C4-2B (cell line): ENCODE results near the gene SOCS7.

Experiments
- H3K27ac ChIP-seq: fragments of 450-650 bp; 2 replicates; pipeline ENCODE4 v1.5.1; 2017
- ZFX ChIP-seq: fragments of 450-650 bp; IDR thresholded peaks from 2 replicates; pipeline ENCODE4 v1.6.1; 2017
- TF ChIP-seq, protein P1 (sequence below): fragments of 450-650 bp; conservative IDR thresholded peaks from 2 replicates; pipeline ENCODE4 v1.5.1; 2017; ENCODE audit warnings: mild to moderate bottlenecking

Gene SOCS7

DNA sequence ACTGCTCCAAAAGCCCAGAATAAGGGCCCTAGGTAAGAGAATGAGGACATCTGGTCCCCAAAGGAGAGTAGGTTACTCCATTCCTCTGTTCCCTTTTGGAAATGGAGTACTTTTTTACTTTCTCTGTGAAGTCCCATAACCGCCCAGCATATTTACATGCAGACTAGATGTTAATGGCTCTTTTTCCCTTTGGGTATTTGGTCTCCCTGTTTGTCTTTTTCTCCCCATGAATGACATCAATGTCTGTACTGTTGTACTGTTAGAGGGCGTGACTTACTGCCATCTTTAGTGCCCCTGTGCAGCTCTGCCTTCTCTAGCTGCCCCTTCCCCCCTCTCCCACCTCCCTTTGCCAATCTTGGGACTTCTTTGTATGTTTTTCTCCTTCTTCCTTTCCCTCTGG is 26.9 kb upstream of the SOCS7 start:
- no peak for TF ChIP-seq ZFX
- TF ChIP-seq, protein P1, sequence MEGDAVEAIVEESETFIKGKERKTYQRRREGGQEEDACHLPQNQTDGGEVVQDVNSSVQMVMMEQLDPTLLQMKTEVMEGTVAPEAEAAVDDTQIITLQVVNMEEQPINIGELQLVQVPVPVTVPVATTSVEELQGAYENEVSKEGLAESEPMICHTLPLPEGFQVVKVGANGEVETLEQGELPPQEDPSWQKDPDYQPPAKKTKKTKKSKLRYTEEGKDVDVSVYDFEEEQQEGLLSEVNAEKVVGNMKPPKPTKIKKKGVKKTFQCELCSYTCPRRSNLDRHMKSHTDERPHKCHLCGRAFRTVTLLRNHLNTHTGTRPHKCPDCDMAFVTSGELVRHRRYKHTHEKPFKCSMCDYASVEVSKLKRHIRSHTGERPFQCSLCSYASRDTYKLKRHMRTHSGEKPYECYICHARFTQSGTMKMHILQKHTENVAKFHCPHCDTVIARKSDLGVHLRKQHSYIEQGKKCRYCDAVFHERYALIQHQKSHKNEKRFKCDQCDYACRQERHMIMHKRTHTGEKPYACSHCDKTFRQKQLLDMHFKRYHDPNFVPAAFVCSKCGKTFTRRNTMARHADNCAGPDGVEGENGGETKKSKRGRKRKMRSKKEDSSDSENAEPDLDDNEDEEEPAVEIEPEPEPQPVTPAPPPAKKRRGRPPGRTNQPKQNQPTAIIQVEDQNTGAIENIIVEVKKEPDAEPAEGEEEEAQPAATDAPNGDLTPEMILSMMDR = no peak
- H3K27ac ChIP-seq = no peak overlapping the region

DNA sequence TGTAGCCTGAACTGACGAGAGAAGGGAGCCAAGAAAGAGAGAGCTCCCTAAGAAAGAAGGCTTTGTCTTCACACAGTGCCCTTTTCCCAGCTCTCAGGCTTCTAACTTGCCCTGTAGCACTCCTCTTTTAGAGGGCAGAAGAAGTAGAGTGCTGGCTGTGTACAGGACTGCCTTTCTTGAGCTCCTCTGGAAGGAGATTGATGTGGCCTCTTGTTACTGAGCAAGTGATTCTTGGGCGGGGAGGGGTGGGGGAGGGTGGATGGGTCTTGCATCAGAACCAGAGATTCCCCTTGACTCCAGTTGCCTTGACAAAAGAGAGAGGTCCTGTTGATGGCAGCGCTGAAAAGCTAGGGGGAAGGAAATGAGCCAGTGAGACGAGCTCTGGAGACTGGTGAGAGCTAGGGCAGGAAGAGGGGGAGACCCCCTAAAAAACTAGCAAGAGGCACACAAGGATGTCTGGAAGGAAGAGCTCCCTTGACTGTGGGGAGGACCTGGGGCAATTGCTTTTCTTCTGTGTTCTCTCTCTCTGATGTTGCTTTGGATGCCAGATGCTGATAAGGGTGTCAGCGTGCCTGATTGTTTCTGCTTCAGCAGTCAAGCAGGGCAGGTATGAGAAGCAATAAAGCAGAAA is 26.3 kb upstream of the SOCS7 start:
- no peak for TF ChIP-seq ZFX
- TF ChIP-seq, protein P1 = no peak
- H3K27ac ChIP-seq = no peak overlapping the region

GRCh38 chr17:38326996-38327792 is 24.4 kb upstream of the SOCS7 start:
- TF ChIP-seq ZFX = no peak
- TF ChIP-seq, protein P1 = no peak
- H3K27ac ChIP-seq = no peak overlapping the region

DNA sequence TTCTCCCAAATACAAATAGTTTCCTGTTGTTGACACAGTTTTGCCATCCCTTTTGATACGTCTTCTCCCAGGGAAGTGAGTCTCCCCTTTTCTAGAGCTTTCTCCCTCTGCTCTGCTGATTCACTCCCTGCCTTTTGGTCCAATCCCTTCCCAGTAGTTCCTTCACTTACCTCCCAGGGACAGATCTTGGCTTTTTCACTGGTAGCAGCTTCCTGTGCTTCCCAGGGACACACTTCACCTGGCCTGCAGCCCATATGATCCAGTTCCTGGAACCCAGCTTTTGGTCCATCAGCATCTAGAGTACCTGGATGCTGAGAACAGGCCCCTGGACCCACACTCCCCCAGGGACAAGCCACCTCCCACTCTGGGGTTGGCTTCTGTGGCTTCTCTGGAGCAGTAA is 23.7 kb upstream of the SOCS7 start:
- TF ChIP-seq, protein P1 = no peak
- TF ChIP-seq ZFX = no peak
- no peak overlapping the region for H3K27ac ChIP-seq

DNA sequence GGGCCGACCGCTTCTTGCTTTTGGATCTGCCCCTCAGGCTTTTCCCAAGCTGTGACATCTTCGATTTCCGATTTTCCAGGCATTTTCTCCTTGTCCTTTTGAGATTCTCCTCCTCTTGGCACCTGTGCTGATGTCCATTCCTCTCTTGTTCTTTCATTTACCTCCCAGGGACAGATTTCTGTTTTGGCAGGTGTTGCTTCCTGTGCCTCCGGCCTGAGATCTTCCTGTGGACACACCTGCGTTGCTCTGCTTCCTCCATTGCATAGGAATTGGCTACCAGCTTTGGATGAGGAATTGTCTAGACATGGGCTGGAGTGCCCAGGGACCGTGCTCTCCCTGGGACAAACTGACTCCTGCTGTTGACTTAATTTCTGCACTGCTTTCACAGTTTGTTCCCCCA is 23.0 kb upstream of the SOCS7 start:
- H3K27ac ChIP-seq = no peak overlapping the region
- TF ChIP-seq, protein P1 = no peak
- TF ChIP-seq ZFX = no peak

DNA sequence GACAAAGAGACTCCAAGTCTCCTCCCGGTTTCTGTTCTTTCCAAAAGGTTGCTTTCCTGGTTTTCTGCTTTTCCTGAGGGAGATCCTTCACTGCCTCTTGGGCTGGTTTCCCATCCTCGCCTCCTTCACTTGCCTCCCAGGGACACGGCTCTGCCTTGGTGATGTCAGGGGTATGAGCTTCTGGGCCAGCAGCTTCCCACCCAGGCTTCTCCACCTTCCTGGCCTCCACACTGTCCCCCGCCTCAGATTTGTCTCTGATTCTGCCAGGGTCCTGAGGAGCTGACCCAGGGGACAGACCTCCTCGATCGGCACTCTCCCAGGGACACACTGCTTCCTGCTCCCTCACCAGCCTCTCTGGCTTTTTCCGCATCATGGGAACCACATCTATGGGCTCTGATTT is 22.4 kb upstream of the SOCS7 start:
- no peak for TF ChIP-seq ZFX
- TF ChIP-seq, protein P1 = no peak

More for the DNA sequence above, 22.4 kb upstream of the SOCS7 start:
- H3K27ac ChIP-seq = no peak overlapping the region
